Peyer's patch (tissue), 4 donors: ENCODE results near the gene PPFIA4.

Source experiments
- POLR2A ChIP-seq, 2 donors: fragments of 450-650 bp; IDR thresholded peaks; one replicate each; pipeline ENCODE4 v1.5.1; 2017; ENCODE audit warnings: antibody characterized with exemption in 2 of 2, mild to moderate bottlenecking in 2 of 2, moderate library complexity in 2 of 2
- TF ChIP-seq, protein P1 (sequence below), 6 experiments: fragments of 450-650 bp in 4 of 6; fragments of 200-600 bp in 2 of 6; sonication (generic) in 1 of 6; IDR thresholded peaks; one replicate each; pipeline ENCODE4 v1.5.1; 2017 to 2019; ENCODE audit warnings: antibody characterized with exemption in 6 of 6, mild to moderate bottlenecking in 3 of 6, moderate library complexity in 1 of 6

- TF ChIP-seq, protein P1, sequence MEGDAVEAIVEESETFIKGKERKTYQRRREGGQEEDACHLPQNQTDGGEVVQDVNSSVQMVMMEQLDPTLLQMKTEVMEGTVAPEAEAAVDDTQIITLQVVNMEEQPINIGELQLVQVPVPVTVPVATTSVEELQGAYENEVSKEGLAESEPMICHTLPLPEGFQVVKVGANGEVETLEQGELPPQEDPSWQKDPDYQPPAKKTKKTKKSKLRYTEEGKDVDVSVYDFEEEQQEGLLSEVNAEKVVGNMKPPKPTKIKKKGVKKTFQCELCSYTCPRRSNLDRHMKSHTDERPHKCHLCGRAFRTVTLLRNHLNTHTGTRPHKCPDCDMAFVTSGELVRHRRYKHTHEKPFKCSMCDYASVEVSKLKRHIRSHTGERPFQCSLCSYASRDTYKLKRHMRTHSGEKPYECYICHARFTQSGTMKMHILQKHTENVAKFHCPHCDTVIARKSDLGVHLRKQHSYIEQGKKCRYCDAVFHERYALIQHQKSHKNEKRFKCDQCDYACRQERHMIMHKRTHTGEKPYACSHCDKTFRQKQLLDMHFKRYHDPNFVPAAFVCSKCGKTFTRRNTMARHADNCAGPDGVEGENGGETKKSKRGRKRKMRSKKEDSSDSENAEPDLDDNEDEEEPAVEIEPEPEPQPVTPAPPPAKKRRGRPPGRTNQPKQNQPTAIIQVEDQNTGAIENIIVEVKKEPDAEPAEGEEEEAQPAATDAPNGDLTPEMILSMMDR (IDR thresholded peaks at IDR 0.05), result no peak
- no peak for TF ChIP-seq POLR2A (IDR thresholded peaks at IDR 0.05)
Measured at GRCh38 chr1:203011582-203011981, 14.7 kb upstream of the PPFIA4 start.
